ENCODE results near the gene TTLL9.

The TTLL9 gene

DNA sequence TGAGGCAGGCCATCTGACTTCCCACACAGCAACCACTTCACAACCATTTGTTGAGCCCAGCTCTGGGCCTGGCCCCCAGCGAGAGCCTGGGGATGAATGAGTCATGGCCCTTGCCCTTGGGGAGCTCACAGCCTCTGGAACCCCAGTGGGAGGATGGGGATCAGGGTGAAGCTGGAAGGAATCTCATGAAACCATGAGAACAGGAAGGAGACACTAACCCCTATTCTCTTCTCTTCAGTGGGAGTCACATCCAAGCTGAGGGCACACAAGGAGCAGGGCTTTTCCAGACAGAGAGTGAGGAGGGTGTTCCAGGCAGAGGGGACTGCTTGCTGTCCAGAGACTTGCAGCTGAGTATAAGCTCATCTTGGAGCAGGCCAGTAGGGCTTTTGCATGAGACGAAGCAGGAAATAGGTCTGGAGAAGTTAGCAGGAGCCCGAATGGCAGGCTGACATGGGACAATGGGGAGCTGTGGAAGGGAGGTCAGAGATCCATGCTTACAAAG lies 32.5 kb upstream of the TTLL9 start:
- DNase-seq = no peak

DNA sequence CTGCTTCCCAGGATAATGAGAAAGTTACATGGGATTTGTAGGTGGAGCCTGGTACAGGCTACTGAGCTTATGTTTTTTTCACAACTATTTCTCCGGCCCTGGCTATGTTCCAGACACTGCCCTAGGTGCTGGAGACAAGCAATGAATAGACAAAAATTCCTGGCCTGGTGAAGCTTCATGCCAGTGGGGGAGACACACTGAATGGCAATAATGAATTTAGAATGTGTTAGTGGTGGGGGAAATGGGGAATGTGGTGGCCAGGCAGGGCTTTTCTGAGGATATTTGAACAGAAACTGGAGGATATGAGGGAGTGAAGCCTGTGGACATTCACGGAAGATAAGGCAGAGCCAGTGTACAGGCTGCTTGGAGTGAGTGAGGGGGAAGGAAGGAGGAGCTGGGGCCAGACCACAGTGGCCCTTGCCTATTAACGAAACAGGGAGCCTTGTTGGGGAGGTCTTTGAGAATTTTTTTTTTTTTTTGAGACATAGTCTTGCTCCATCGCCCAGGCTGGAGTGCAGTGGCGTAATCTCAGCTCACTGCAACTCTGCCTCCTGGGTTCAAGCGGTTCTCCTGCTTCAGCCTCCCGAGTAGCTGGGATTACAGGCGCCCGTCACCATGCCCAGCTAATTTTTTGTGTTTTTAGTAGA lies 31.7 kb upstream of the TTLL9 start:
- DNase-seq = no peak

DNA sequence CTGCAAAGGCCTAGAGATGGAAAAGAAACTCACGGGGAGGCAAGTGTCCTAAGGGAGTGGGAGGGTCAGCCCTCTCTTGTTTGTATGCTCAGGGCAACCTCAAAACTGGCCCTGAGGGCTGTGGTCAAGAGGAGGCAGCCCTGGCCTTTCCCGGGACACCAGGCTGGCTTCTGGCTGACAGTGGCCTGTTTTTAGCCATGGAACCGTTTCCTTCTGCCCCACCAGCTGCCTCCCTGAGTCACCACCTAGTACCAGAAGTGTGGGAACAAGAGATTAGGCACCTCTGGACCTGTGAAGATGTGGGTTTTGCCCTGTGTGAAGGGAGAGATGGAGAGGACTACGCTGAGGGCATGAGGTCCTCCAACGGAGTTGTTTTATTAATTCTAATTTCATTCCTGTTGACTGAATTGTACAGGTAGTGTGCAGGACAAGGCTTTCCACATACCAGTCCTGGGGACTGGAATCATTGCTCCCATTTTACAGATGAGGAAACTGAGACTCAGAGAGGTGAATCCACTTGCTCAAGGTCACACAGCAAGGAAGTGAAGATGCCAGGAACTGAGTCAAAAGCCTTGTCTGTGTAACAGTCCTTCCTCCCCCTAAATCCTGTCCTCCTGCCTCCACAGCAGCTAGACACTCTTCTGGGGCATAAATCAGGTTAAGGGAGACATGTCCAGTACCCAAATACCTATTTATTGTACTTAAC lies 30.5 kb upstream of the TTLL9 start:
- no peak for DNase-seq

DNA sequence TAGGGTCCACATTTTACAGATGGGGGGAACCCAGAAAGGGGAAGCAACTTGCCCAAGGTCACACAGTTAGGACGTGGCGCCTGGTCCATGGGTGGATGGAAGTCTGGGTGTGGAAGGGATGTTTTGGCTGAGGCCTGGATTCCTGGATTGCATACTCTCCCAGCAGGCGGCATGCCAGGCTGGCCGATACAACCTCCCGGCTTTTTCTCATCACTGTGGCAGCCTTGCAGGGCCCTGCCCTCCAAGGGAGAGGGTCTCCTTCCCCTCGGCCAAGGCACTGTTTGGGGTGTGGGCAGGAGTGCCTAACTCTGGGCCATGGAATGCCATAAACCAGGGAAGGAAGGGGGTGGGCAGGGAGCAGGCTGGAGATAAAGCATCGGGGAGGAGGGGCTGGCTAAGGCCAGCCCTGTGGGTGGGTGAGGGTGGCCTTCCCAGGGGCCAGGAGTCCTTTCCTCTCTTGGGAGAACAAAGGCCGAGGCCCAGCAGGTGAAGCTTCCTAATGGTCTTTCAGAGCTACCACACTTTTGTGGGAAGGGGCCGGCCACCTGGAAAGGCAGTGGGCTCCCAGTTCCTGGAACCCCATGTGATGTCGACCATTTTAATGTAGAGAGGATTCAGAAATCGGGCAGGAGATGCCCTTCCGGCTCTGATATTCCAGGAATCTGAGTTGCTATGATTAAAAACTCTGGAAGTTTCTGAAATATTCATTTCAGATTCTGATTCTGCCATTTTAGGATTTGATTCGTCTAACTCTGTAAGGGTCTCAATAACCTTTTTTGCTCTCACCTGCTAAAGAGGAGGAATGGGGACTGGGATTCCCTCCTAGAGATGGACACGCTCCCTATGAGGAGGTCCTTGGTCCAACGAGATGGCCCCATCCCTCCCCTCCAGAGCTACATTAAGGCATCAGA lies 29.3 kb upstream of the TTLL9 start:
- DNase-seq = no peak

DNA sequence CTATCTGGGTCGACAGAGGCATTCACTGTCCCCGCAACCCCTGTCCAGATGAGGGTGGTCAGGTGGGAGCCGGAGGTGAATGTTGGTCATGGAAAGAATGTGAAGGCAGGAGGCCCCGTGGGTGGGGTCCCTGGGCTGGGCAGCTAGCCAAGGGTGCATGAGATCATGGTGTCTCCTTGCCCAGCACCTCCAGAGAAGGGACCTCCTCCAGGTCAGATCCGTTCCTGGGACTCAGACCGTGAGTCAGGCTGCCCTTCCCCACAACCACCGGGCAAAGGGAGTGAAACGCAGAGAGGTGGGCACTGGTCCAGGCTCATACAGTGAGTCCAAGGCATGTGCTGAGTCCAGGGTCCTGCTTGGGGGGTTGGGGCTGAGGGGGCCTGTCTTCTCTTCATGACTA lies 28.5 kb upstream of the TTLL9 start:
- DNase-seq = no peak

DNA sequence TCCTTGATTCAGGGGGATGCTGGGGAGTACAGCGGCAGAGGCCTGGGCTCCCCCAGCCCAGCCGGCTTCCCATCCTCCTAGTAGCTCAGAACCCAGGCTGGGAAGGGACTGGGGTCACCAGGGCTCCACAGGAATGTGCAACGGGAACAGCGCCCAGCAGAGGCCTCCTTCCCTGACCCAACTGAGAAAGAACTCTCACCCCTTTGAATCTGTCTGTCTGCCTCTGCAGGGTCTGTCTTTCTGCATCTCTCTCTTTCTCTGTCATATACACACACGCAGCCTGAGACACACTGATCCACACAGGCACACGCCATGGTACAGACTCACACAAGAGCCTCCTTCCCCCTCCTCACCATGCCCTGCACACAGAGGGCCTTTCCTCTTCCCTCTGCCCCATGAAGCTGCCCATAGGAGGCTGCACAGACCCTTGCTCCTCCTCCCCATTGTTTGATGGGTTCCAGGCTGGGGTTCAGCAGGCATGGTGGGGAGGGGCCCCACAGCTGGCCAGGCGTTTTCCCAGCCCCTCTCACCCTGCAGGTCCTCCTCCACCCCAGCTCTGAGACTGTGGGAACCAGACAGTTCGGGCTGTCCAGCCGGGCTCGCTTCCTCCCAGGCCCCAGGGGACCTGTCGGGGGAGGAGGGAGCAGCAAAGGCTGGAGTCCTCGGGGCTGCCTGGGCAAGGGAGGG lies 27.8 kb upstream of the TTLL9 start:
- DNase-seq = no peak

DNA sequence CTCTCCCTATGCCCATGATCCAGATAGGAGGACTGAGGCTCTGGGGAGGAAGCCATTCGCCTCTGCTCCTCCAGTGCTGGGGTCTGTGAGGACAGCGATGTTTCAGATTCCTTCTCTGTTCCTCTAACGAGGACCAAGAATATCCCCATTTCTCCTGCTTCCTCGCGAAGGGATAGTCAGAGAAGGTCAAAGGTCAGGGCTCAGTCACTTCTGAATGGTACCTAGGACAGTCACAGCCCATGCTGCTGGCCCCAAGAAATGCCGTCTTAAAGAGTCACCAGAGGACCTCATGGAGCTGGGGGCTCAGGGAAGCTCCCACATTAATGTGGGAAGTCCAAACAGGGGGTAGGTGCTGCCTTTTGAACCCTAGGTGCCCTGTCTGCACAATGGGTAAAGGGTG lies 27.1 kb upstream of the TTLL9 start:
- DNase-seq = no peak

DNA sequence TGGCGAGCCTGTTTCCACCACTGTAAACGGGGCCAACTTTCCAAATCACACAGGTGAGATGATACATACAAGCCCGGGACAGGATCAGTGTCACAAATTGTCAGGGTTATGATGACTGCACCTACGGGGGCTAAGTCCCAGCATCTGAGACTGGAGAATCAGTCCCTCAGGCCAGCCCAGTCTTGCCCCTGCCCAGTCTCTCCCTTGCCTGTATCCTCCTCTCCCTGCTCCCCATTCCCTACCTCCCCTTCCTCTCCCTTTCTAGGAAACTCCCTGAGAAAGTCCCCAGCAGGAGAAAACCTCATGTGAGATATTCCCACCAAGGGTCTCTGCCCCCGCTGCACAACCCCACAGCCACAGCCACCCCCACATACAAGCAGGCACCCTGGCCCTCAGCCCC lies 26.6 kb upstream of the TTLL9 start:
- no peak for DNase-seq

DNA sequence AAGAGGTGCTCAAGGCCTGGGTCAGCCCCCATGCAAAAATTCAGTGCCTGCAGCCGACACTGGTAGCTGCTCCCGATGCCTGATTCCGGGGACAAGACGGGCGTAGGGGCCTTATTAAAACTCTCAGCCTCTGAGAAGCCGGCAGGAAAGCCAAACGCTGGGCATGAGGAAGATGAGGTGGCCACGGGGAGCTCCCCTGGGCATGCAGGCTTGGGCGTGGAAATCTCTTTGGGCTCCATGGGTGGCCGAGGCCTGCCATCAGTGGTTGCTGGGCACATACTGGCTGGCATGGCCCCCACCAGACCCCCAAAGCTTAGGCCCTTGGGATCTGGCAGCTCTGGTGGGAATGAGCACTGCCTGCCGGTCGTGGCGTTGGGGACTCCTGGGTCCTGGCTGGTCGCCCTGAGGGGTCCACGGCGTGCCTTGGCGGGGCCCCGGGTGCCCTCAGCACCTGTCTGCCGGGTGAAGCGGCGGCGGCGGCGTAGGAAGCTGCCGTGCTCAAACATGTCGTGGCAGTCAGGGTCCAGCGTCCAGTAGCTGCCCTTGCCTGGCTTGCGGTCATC lies 25.6 kb upstream of the TTLL9 start:
- DNase-seq = no peak

DNA sequence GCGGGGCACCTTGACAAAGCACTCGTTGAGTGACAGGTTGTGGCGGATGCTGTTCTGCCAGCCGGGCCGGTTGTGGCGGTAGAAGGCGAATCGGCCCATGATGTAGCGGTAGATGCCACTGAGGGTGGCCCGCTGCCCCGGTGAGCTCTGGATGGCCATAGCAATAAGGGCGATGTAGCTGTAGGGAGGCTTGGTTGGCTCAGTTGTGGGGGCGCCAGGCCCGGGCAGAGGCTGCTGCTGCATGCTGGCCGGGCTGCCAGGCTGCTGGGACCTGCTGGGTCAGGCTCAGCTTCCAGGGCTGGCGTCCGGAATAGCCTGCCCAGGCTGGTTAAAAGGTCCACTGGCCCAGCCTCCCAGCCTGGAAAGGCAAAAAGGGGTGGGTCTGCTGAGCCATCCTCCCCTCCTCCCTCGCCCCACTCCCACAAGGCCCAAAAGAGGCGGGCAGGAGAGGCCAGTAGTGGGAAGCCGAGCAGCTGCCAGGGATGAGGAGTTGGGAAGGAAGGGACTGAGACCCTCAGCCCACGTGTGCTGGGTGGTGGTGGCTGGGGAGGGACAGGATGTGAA lies 25.1 kb upstream of the TTLL9 start, which contains the start of gene FOXS1:
Gene FOXS1 (minus strand): TSS at position 305 of the 564 bp plus-strand sequence. CDS start 62 bp downstream, at position 243.
- no peak for DNase-seq

DNA sequence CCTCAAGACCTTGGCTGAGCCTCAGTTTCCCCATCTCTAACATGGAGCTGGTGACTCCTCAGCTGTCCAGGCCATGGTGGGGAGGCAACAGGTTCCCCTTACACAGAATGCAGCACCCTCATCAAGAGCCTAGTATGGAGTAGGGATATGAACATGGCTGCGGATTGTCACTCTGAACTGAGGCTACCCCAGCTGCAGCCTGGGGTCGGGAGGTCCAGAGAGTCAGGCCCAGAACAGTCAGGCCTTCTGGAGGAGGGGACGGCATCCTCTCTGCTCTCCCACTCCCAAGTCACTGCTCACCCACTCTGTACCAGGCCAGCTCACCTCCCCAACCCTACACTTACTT lies 23.7 kb upstream of the TTLL9 start:
- DNase-seq = no peak

DNA sequence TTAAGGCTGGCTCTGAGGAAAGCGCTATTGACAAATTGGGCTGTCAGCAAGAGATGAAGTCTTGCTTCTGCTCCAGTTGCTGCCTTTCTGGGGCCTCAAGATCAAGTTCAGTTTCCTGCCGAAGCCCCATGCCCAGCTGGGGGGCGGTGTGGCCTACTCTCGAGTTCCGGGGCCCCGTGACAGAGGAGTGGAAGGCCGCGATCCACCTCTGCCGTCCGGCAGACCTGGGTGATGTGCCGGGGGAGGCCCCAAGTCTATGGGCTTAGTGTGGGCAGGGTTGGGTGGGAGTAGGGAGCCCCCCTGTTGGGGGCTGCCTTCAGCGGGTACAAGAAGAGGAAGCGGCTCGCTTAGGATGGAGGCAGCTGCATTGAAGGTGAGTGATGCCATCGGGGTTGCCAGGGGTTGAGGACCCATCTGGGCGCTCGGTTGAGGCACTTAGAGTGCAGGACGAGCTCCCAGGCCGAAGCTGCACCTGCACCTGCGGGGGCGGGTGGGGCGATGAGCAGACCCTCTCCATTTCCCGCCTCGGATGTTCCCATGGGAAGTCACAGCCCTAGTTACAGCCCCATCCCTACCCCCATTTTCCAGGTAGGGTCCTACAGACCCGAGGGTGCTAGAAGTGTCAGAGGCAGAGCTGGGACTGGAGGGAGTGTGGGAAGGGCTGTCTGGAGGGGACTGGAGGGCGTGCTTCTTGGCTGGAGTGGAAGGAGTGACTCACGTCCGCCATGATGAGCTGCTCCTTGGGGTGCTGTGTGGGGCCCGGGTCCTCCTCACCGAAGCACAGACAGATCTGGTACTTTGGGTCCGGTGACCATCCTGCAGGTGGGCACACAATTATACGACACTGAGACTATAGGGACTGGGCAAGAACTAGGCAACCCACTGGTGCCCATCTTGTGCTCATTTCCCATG lies 22.1 kb upstream of the TTLL9 start:
- DNase-seq = no peak

DNA sequence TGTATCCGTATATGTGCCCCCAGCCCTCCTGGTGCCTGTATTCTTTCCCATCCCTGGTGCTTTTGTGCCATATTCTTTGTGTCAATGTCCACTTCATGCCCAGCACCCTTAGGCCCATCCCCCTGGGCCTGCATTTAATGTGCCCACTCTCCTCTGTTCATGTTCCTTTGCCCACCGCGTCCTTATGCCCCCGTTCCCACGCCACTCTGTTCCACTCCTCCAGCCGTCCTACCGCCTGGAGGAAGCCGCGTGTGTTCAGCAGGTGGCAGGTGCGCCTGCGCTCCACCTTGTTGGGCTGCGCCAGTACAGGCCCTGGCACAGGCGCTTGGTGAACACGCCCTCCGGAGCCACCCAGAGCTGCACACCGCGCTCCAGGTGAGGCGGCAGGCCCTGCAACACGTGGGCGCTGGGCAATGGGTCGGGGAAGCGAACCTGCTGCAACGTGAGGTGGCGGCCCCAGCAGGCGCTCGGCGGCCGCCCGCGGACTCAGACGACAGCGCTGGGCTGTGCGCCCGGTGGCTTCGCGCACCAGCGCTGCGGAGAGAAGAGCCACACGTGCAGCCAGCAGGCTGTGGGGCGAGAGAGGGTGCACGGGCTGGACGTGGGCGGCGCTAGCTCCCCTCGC lies 21.0 kb upstream of the TTLL9 start:
- no peak for DNase-seq

DNA sequence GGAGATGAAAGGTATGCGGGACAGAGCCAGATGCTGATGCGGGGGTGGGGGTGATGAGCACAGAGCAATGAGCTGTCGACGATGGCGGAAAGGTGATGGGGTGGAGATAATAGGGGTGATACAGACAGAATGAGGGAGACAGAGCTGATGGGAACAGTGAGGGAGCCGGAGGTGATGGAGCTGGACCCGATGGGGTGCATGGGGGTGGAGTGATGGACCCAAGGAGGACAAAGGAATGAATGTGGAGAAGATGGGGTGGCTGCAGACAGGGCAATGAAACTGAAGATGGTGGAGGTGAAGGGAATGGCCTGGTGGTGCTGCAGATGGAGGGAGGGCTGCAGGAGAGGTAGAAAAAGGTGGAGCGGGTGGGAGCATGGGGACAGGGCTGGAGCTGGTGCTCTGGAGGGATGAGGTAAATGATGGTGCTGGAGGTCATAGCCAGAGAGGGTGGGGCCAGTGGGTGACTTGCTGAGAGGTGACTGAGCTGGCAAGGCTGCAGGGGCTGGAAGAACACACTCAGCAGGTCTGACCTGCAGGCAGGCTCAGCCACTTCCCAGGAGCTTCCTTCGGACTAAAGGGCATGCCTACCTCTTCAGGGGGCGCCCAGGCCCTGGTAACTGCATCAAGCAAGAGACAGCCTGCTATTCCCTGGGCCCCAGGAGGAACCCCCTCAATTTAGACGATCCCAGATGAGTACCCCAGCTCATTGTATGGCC lies 19.0 kb upstream of the TTLL9 start:
- DNase-seq = no peak

DNA sequence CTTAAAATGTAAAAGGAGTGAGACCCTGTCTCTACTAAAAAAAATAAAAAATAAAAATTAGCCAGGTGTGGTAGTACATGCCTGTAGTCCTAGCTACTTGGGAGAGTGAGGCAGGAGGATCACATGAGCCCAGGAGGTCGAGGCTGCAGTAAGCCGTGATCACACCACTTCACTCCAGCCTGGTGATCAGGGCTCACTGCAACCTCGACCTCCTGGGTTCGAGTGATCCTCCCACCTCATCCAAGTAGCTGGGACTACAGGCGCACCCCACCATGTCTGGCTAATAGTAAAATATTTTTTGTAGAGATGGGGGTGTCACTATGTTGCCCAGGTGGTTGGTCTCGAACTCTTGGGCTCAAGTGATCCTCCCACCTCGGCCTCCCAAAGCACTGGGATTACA lies 17.0 kb upstream of the TTLL9 start:
- DNase-seq = no peak

DNA sequence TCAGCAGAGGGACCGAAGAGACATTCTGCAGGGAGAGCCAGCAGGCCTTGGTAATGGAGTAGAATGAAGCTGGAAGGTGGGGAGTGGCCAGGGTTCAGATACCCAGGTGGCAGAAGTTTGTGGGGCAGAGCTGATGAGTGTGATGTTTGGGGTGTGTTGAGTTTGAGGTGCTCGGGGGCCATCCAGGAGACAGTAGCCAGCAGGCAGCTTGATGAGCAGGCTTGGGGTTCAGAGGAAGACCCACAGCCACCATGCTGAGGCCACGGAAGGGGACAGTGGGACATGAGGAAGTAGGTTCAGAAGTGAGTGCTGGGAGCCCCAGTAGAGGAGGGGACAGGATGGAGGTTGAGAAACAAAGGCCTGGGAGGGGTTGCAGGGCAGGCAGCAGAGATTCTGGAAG lies 13.9 kb upstream of the TTLL9 start:
- DNase-seq = no peak

DNA sequence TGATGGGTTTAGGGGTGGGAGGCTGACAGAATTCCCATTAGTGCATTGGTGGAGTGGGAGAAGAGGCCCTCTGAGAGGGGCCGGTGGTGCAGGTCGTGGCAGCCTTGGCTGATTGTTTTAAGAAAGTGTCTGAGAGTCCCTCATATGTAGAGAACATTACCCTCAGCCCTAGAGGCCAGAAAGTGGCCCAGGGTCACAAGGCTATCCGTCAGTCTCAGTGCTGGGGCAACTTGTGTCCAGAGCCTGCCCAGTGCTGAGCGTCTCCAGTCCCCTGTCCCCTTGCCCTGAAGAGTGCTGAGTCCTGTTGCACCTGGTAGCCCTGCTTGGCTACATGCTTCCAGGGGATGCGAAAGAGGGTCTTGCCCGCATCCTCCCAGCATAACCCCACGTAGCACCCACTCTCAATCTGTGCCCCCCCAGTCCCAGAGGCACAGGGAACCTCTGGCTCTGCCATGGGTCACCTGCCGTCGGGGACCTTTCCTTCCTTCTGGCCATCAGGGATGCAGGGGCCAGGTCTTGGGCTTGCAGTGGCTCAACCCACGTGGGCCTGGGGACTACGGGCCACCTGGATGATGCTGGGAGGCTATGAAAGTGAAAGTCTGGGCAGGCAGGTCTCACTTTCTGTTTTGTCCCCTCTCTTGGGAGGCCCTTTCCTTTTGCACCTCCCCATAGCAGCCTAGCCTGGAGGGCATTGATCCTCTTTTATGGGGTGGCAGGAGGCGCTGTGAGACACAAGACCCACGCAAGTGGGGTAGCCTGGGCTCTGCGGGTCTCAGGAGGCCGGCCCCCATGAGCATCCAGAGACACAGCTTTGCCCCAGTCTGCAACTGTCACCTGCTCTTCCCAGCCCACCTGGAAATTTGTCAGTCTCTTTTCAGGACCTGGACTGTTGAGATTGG lies 12.3 kb upstream of the TTLL9 start:
- DNase-seq = no peak

DNA sequence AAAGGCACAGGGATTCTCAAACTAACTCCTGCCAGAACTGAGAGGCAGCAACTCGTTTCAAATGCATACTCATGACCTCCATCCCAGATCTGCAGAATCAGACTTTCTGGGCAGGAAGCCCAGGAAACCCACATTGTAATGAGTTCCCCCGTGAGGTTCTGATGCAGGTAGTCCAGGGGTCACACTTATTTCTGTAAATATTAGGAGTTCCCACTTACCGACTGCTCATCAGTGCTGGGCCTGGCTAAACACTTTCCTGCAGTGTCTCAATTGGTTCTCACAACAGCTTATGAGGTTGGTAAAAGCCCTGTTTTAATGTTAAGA lies 11.7 kb upstream of the TTLL9 start:
- no peak for DNase-seq
